Forelimb muscle (tissue), 1 donor: ENCODE results near the gene TAX1BP1. TPM values are rescaled to one million over a fixed set of nuclear protein-coding genes. Genes with fewer than 3 reads are reported as not detected.
"Not testable (repeated sequence)": the region's sequence is repeated elsewhere in the genome, so short reads cannot be mapped to it uniquely, and the experiment has no call there.

Experiments
- DNase-seq: peaks from one replicate; pipeline ENCODE4 v3.0.0-alpha.2; 2013; ENCODE audit warnings: low read depth
- polyA plus RNA-seq: library from polyadenylated mRNA; unstranded; fragments of 120-200 nt; gene quantifications from one replicate; pipeline ENCODE4 v1.2.1, GENCODE V29; 2013; ENCODE audit not compliant: insufficient read length

Gene TAX1BP1
- polyA plus RNA-seq, 1 donor, result 55.4 TPM

DNA sequence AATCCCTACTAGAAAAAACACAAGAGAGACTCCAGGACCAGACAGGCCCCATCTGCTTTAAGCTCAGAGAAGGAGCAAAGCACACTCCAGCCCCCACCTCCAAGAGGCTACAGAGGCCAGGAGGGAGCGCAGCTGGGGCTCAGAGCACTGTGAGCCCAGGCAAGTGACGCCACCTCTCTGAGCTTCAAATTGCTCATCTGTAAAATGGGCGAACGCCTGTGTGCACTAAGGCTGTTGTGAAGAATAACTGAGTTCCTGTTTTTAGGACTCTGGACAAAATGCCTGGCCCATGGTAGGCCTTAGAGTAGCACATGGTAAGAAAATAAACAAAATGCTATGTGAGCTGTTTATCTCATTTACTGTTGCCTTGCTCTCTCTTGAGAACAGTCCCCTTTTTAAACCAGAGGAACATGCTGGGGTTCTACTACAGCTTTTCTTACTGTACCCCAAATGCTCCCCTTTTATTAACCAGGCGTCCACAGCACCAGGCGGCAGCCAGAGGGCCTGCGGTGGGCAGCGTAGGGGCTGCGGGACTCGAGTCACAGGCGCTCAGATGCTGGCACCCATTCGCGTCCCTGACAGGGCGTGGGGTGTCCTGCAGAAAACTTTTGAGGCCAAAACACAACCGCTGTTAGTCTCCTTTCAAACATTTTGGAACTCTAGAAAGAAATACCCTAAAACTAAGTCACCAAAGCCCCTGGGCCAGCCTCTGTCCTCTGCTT, 103.8 kb downstream of the TAX1BP1 start:
- no peak for DNase-seq

DNA sequence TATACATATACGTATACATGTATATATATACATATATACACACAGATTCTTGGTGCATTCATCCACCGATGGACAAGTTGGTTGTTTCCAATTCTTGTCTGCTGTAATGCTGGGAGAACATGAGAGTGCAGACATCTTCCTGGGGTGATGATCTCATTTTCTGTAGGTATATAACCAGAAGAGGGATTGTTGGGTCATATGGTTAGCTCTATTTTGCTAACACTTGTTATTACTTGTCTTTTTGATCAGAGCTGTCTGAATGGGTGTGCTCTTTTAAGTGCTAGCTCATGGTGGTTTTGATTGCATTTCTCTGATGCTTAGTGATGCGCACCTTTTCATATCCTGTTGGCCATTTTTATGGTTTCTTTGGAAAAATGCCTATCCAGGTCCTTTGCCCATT, 106.4 kb downstream of the TAX1BP1 start:
- no peak for DNase-seq

DNA sequence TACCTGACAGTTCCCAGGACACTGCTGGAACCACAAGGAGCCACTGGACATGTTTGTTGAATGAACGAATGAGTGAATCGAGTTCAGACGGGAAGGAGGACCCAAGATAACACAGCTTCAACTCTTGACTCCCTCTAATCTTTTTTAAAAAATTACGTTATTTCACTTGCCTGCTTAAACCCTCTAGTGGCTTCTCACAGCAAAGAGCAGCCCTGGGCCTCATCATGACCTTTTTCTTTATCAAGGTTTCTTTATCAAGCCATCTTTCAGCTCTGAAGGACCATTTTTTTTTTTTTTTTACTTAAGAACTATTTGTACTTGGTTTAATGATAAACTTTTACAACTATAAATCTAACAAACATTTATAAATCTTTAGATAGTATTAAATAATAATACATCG, 110.6 kb downstream of the TAX1BP1 start:
- no peak for DNase-seq

DNA sequence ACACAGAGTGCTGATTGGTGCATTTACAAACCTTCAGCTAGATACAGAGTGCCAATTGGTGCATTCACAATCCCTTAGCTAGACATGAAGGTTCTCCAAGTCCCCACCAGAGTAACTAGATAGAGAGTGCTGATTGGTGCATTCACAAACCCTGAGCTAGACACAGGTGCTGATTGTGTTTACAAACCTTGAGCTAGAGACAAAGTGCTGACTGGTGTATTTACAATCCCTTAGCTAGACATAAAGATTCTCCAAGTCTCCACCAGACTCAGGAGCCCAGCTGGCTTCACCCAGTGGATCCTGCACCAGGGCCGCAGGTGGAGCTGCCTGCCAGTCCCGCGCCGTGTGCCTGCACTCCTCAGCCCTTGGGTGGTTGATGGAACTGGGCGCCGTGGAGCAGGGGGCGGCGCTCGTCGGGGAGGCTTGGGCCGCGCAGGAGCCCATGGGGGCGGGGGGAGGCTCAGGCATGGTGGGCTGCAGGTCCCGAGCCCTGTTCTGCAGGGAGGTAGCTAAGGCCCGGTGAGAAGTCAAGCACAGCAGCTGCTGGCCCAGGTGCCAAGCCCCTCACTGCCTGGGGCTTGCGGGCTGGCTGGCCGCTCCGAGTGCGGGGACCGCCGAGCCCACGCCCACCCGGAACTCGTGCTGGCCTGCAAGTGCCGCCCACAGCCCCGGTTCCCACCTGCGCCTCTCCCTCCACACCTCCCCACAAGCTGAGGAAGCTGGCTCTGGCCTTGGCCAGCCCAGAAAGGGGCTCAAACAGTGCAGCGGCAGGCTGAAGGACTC, 116.9 kb downstream of the TAX1BP1 start:
- not testable (repeated sequence) for DNase-seq

DNA sequence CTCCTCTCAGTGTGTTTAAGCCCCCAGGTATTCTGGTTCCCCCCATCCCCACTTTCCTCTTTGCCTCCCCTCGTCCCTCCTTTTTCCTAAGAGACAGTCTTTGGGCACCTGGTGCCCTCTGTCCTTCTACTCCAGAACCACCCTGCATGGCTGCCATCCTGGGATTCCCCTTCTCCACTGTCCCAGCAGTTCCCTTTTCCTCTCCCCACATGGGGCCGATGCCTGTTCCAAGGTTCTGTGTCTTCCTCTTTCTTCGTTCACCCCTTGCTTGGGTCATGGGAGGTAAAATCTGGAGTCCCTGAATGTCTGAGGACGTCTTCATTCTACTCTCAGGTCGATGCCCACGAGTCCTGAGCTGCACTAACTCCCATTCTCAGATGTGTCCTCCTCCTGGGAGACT, 120.8 kb downstream of the TAX1BP1 start:
- DNase-seq, result no peak

DNA sequence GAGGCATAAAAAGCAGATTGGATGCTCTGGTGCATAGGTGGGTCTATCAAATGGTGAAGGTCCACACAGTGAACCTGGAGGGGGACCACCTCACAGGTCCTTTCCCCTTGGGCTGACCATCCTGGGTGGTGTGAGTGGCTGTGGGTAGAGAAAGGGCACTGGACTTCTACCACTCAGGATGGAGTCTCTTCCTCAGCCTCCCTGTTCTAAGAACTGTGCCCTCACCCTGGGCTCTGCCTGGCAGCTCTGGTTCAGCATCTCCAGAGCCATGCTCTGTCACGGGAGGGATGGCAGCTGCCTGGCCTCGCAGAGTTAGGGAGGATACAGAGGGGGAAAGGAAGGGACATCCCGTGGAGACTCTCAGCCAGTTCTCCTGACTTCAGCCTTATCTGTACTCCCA, 121.8 kb downstream of the TAX1BP1 start:
- no peak for DNase-seq

DNA sequence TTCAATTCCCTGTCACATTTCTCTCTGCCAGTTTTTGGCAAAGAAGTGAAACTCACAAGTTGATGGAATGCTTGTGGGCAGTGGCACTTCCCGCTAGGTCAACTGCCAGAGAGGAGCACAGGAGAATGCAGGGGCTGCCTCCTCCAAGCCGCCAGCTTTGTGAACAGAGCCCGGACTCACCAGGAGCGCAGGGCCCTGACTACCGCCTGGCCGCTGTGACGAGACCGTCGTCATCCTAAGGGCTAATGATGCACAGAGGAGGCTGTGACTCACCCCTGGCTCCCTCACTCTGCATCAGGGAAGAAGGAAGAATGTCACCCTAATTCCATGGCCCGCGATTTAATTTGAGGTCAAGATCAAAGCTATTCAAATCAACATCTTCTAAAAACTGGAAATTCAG, 123.9 kb downstream of the TAX1BP1 start:
- DNase-seq, result no peak

DNA sequence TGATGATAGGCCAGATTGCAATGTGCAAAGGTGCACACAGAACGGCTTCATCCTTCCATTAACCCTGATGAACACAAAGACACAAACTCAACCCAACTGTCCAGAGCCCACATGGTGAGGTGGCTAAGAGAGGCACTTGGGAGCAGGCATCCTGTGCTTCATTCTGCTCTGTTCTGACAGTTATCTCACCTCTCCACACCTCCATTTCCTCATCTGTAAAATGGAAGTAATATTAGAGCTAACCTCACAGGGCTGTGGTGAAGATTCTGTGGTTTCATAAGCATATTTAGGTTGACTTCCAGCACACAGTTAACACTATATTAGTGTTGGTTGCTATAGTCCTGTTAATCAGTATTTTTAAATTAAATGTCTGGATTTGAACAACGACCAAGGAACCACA, 126.3 kb downstream of the TAX1BP1 start:
- DNase-seq, result no peak

DNA sequence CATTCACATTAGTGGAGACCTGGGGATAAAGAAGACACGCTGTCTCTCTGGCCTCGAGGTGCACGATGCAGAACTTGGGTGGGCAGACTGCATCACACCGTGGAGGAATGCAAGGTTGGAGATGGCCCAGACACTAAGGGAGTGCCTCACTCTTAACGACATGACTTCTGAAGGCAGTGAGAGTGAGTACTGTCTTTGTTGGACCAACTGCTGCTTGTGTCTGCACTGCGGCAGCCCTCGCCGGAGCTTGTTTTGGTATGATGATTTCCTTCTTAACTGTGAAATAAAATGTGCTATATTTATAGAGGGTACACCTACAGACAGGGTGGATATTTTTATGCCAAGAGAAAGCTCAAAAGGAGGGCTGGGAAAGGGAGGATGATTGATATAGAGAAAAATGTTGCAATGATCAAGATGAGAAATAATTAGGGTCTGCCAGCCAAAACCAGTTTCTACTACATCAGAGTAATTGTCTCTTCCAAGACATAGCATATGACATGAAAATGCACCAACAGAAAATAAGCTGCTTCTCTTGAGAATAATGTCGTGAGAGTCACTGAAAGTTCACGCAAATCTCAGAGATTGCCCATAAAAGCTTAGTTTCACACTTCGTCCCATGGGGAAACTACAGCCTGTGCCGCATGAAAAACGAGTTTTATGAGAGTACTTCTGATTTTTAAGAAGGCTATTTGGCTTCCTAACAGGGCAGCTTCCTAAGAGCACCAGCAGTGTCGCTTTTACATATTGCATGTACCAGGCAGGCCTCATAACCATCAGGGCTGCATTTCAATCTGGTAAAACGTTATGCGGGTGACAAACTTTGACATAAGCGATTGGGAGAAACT, 127.1 kb downstream of the TAX1BP1 start:
- DNase-seq, result no peak

DNA sequence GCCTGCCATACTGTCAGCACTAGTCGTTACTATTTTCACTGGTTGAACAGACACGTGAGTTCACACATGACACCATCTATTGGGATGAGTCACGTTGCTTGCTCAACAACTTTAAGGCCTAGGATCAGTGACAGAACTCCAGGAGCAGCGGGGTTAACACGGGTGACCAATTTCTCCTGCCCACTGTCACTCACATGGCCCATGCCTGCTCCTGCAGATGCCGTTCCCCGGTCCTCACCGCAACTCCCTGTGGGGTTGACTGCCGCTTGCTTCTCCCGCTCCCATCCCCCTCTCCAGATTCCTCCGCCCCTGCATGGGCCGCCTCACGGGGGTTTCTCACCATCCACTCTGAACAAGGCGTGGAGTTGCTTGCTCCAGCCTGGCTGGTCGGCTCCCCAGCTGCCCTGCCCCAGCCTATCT, 128.2 kb downstream of the TAX1BP1 start:
- DNase-seq, result no peak

DNA sequence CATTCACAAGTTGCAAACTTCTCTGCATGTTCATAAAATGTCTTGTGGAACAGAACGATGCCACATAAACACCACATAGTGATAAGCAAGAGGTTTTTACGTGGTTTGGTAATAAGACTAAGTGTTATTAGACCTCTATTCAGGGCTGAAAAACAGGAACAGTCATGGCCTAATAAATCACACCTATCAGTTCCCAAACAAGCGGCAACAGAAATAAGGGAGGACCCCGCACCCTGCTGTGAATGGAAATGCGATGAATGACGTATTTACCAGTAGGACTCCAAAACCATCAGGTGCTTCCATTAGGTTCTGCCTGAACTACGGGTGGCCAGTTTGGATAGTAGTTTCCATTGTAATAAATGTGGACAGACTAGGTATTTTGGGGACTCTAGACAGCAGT, 129.1 kb downstream of the TAX1BP1 start:
- no peak for DNase-seq

DNA sequence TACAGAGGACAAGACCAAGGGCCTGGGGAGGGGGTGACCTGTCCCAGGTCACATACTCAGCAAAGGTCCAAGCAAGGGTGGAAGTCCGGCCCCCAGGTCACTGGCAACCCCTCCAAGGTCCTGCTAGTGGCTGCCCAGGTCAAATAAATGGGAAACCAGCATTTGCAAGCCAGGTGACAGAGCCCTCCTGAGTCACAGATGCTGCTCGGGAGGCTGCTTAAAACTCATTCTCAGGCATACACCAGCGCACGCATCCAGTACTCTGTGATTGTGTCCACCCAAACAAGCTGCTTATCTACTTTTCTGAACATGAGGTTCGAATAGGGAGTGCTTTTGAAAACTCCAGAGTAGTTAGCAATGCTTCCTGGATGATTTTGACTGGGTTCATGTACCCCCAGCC, 130.6 kb downstream of the TAX1BP1 start:
- no peak for DNase-seq

DNA sequence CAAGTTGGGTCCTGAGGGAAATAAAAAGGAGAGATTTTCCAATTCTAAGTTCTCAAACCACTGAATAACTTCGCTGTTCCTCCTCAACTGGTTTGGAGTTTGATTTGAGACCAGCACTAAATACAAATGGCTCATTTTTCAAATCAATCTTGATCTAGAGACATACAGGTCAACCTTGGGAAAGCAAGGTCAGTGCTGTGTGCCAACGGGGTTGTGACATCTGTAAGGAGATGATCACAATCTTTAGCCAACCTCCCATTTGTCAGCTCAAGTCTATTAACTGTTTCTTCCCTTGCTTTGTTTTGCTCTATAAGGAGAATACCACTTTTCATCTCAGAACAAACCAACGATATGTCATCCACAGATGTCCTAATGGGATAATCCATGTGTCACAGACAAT, 131.1 kb downstream of the TAX1BP1 start:
- DNase-seq, result no peak

DNA sequence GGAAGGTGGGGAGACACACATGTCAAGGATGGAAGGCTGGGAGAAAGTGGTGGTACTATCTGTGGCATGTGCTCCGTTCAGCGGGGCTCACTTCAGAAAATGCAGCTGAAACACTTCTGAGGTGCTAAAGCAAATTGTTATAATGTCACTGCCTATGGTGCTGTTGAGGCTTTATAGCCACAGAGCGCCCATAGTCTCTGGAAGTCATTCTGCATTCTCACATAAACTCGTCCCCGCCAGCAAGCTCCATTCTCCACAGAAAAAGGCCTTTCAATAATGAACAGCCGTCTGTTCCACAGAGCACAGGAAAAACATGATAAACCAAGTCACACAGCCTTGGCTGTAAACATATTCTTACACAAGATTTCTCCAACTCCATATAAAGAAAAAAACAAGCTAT, 131.9 kb downstream of the TAX1BP1 start:
- no peak for DNase-seq

DNA sequence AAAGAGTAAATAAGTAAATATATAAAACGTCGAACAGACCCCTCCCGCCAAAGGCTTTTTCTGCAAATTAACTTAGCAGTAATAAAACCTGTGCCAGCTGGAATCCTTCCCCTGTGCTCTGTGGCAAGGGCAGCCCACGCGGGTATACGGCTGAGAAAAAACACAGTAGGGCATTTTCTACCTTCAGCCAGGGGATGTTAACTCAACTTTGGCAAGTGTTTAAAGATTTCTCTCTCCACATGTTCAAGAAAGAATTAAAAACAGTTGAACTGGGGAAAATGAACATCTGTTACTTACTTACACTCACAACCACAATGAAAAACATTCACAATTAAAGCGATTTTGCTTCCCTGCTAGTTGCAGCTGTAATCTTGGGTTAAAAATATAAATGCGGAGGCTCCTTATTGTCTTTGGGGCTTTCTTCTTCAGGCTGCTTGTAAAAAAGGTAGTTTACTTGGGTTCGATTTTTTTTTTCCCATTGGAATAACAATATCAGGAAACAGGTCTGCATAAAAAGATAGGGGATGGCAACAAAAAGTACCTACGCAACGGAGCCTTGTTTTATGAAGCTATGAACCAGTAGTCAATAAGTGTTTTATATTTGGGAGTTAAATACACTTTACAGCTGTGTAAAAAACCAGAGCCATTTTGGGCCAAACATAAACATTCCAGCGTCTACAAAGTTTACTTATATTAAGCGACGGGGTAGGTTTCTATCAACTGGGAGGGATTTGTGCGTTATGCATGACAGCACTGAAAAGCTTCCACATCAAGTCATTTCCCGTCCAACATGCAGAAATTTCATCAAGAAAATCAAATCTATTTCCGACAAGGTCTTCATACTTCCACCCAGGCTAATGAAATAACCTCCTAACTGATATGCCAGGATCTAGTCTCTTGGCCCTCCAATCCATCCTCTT, 132.7 kb downstream of the TAX1BP1 start:
- DNase-seq, result no peak

DNA sequence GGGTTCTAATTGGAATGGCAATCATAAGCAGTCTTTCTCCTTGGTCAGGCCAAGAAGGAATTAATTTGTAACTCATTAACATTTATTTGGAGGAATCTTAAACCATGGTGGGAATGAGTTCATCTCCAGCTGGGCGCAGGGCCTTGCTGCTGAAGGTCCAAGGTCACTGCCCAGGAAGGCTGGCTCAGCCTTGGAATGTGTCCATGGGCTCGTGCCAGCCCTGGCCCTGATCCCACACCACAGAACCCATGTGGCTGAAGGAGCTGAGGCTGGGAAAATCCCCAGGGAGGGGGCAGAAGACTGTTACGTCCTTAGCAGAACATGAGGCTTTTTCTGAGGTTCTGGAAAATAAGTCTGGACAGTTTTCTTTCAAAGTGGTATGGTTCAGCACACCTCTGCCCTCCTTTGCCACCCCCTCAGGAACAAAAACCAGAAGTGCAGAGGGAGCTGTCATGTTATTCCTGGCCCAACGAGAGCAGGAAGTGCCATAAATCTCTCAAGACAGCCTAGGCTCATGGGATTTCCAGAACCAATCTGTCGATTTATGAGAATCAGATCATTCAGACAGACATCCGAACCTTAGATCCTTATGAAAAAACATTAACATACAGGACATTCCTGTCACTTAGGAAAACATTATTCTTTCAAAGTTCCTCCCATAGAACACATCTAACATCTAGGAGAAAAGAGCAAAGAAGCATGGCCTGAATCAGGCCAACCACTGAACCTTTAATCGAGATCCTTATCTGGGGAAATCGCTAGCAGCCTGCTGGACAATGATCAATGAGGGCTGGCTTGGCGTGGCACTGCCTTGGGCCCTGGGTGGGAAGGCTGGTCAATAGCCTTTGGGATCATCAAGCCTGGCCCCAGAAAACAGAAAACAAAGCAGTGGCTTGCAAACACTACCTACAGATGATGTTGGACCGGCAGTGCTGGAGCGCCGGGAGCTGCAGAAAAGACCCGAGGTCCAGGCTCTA, 134.3 kb downstream of the TAX1BP1 start:
- no peak for DNase-seq

DNA sequence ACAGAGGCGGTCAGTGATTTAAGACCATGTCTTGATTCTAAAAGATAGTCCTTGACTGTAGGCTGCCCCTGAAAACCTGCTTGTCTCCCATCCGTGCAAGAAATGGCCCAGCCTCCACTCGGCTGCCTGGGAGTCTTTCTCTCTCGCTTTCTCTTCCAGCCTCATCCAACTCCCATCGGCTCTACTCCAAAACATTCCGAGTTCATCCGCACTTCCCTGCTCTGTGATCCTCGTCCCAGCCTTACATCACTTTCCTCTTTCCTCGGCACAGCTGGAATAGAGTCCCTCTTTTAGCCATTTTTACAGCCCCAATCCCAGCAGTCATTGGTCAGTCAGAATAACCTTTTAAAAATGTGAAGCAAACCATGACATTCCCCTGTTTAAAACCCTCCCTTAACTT, 135.1 kb downstream of the TAX1BP1 start:
- DNase-seq, result peak; percentile 46

DNA sequence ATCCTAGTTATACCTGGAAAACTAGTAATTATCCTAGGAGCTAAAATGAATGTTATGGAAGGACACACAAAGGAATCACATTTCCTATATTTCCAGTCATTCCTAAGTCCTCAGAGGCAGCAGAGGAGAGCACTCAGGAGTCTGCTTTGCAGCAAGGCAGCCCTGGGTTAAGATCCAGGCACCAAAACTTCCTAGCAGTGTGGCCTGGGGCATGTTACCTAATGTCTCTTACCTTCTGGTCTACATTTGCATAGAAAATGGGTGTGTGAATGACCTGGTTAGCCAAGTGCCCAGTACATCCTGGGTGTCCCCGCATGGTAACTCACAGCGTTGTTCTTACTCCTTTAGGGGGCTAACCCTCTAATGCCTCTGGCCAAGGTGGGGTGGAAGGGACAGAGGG, 135.9 kb downstream of the TAX1BP1 start:
- no peak for DNase-seq

DNA sequence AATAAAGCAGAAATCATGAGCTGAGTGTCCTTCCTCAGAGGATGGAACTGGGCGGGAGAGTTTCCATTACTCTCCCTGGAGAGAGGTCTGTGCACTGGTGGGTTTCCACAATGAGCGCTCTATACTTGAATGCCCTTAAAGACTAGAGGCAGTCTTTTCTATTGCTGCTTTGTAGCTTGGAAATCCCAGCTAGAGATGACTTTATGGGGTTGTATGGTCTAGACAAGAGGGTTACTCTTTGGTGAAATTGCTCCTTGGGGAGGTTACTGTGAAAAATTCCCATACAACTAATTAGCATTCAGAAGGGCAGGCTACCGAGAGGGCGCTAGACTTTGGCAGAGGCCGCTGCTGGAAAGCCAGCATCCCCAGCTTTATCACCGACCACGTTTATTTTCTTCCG, 136.8 kb downstream of the TAX1BP1 start:
- DNase-seq, result no peak
